Testis (tissue), 3 donors: ENCODE measurements around the gene SMARCD2. TPM values are rescaled to one million over a fixed set of nuclear protein-coding genes. Genes with fewer than 3 reads are reported as not detected.
"Not testable (repeated sequence)": the region's sequence is repeated elsewhere in the genome, so short reads cannot be mapped to it uniquely, and the experiment has no call there.

ENCODE experiments used
- DNase-seq: peaks from one replicate; pipeline ENCODE4 v3.0.0-alpha.2; 2019
- H3K27ac ChIP-seq, 2 donors: fragments of 200-600 bp; sonication (generic); one replicate each; pipeline ENCODE4 v1.5.1; 2019
- H3K27me3 ChIP-seq: fragments of 200-600 bp; sonication (generic); one replicate; pipeline ENCODE4 v1.5.1; 2019
- H3K36me3 ChIP-seq: fragments of 200-600 bp; sonication (generic); one replicate; pipeline ENCODE4 v1.5.1; 2017; ENCODE audit warnings: low read depth; ENCODE audit errors: missing control alignments
- H3K4me1 ChIP-seq: fragments of 200-600 bp; sonication (generic); one replicate; pipeline ENCODE4 v1.5.1; 2019
- H3K4me3 ChIP-seq, 2 donors: fragments of 200-600 bp; sonication (generic); one replicate each; pipeline ENCODE4 v1.5.1; 2017 to 2019
- H3K9me3 ChIP-seq: fragments of 200-600 bp; sonication (generic); one replicate; pipeline ENCODE4 v1.5.1; 2017
- CTCF ChIP-seq, 3 experiments: fragments of 450-650 bp in 2 of 3; fragments of 200-600 bp in 1 of 3; sonication (generic) in 1 of 3; IDR thresholded peaks; one replicate each; pipeline ENCODE4 v1.5.1; 2016 to 2019; ENCODE audit warnings: antibody characterized with exemption in 3 of 3, mild to moderate bottlenecking in 2 of 3, moderate library complexity in 1 of 3
- POLR2A ChIP-seq: fragments of 450-650 bp; IDR thresholded peaks from one replicate; pipeline ENCODE4 v1.6.1; 2017; ENCODE audit warnings: antibody characterized with exemption, mild to moderate bottlenecking, moderate library complexity
- WGBS, 2 donors: methylation state at CpG; one replicate each; pipeline ENCODE4 v1.1.5; 2018; 5-methylcytosine and 5-hydroxymethylcytosine counted together
- intact Hi-C: fragments of 100-400 bp; cut with DNase I; formaldehyde crosslinking; loops from one replicate; pipeline ENCODE4 v1.15.1; 2023; ENCODE audit warnings: low total_unique reads
- polyA plus RNA-seq: library from polyadenylated mRNA; stranded (reverse); fragments of 350-450 nt; fragmentation: Illumina TruSeq; extraction: RNeasy Lipid Tissue Mini Kit (QIAGEN cat#74804); gene quantifications from one replicate; pipeline ENCODE4 v1.2.3, GENCODE V29; 2014; ENCODE audit warnings: low read depth, low replicate concordance; ENCODE audit not compliant: insufficient read depth
- total RNA-seq, 2 donors: library from RNA; depleted of rRNA; stranded (reverse); fragments of >200 nt; gene quantifications; one replicate each; pipeline ENCODE4 v1.2.3, GENCODE V29; 2016

The SMARCD2 gene
- total and polyA plus RNA-seq, 3 donors from 2014 or later = 95.2 to 122 (median 121) TPM

GRCh38 chr17:63805591-63805990, 36.9 kb downstream of the SMARCD2 start:
- intact Hi-C loops = no loop called here
- no peak for TF ChIP-seq POLR2A
- no peak for TF ChIP-seq CTCF (IDR thresholded peaks at IDR 0.05)
- no peaks in the 10 kb centered on the region for H3K4me1 ChIP-seq

GRCh38 chr17:63804328-63804727, 38.2 kb downstream of the SMARCD2 start:
- no peaks in the 10 kb centered on the region for H3K4me1 ChIP-seq
- H3K9me3 ChIP-seq = no peaks in the 10 kb centered on the region
- no peak overlapping the region for H3K4me3 ChIP-seq
- H3K36me3 ChIP-seq = no peaks in the 10 kb centered on the region
- H3K27ac ChIP-seq = no peak overlapping the region
- intact Hi-C loops = no loop called here
- no peaks in the 10 kb centered on the region for H3K27me3 ChIP-seq
- TF ChIP-seq POLR2A = no peak
- TF ChIP-seq CTCF (IDR thresholded peaks at IDR 0.05) = no peak
- 83 to 97% methylated on average over 1 of the region's 1 CpG for WGBS, 2 donors
- DNase-seq = no peak

More at GRCh38 chr17:63805591-63805990, 36.9 kb downstream of the SMARCD2 start:
- DNase-seq = no peak
- Histone ChIP-seq H3K9me3 (no peaks in the 10 kb centered on the region), H3K27ac (no peak overlapping the region), H3K4me3 (no peak overlapping the region), H3K36me3 (no peaks in the 10 kb centered on the region), H3K27me3 (no peaks in the 10 kb centered on the region)
- 60 to 72% methylated on average over 2 of the region's 2 CpGs for WGBS, 2 donors

DNA sequence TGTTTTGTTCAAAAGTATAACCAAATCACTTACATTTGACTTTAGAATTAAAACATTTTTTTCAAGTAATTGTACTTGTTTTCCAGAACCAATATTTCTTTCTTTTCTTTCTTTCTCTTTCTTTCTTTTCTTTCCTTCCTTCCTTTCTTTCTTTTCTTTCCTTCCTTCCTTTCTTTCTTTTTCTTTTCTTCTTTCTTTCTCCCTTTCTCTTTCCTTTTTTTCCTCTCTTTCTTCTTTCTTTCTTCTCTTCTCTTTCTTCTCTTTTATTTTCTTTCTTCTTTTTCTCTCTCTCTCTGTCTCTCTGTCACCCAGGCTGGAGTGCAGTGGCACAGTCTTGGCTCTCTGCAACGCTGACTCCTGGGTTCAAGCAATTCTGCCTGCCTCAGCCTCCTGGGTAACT, 41.7 kb downstream of the SMARCD2 start:
- intact Hi-C loops = no loop called here
- no peak for DNase-seq
- Histone ChIP-seq H3K9me3 (no peaks in the 10 kb centered on the region), H3K4me1 (no peaks in the 10 kb centered on the region), H3K27me3 (no peaks in the 10 kb centered on the region), H3K36me3 (no peaks in the 10 kb centered on the region), H3K4me3 (no peak overlapping the region), H3K27ac (no peak overlapping the region)
- 87 to 100% methylated on average over 1 of the region's 1 CpG for WGBS, 2 donors
- TF ChIP-seq CTCF (IDR thresholded peaks at IDR 0.05) (no peak), POLR2A (no peak)

DNA sequence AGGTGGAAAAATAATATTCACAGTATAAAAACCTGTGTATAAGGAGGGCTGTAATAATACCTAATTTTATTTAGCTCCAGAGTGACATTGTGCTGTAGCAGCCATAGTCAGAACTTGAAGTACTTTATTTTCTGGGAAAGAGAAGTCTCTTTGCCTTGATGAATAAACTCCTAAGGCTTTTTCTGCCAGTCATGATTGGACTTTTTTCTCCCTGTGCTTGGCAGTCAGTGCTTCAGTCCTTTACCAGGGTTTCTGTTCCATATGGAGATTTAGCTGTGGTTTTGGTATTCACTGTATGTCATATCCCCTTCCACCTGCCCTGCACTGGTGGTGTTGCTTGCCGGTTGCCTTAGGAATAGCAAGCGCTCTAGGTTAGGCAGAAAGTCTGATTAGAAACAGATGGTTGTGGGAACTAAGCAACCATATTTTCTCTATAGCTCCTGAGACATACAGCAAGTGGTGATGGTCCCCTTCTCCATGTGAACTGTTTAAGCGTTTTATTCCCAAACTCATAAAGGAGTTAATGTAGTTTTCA, 43.8 kb downstream of the SMARCD2 start:
- intact Hi-C loops = no loop called here
- H3K27ac ChIP-seq = no peak overlapping the region
- H3K27me3 ChIP-seq = no peaks in the 10 kb centered on the region
- H3K4me3 ChIP-seq = no peak overlapping the region
- TF ChIP-seq CTCF (IDR thresholded peaks at IDR 0.05) = no peak
- TF ChIP-seq POLR2A = no peak
- H3K36me3 ChIP-seq = no peaks in the 10 kb centered on the region
- no peak for DNase-seq
- no peaks in the 10 kb centered on the region for H3K9me3 ChIP-seq
- H3K4me1 ChIP-seq = no peaks in the 10 kb centered on the region
- 92 to 96% methylated on average over 3 of the region's 3 CpGs for WGBS, 2 donors

GRCh38 chr17:63796375-63796774, 46.1 kb downstream of the SMARCD2 start:
- 91 to 95% methylated on average over 10 of the region's 10 CpGs for WGBS, 2 donors

More at GRCh38 chr17:63796375-63796774, 46.1 kb downstream of the SMARCD2 start:
- DNase-seq, H3K27ac ChIP-seq, H3K4me1 ChIP-seq, H3K4me3 ChIP-seq, H3K9me3 ChIP-seq, intact Hi-C loops, H3K36me3 ChIP-seq, H3K27me3 ChIP-seq: not testable (repeated sequence)
